ENCODE data around the gene ART4. TPM values are rescaled to one million over a fixed set of nuclear protein-coding genes. Genes with fewer than 3 reads are reported as not detected.

ART4 gene
- total and polyA plus RNA-seq, 2 donors (not counting 3 experiments of a cell fraction or from before 2014, with no cell fraction given) = 12.5 to 54.7 TPM

- FAIRE-seq (no peak), DNase-seq (ENCODE audit: low read depth, low spot score) (no peak)
- H3K27ac ChIP-seq (ENCODE audit: insufficient read depth, low read depth, low read length) = no peak overlapping the region
- peaks cover 11 to 35% of the 10 kb centered on the region in 2 experiments for H3K36me3 ChIP-seq (ENCODE audit: control insufficient read depth in 2 of 2, extremely low read depth in 1 of 2, insufficient read depth in 2 of 2, low read length in 2 of 2)
- H3K27me3 ChIP-seq (ENCODE audit: control insufficient read depth in 2 of 2, insufficient read depth in 2 of 2, low read length in 2 of 2) = no peaks in the 10 kb centered on the region
- H2AFZ ChIP-seq (ENCODE audit: low read depth, low read length) = no peak overlapping the region
- H3K9ac ChIP-seq (replicated peaks; ENCODE audit: extremely low read depth, insufficient read depth, low read length) = no peak overlapping the region
- no TSS peak for BruUV-seq (replicated peaks)
- no peak for TF ChIP-seq POLR2AphosphoS5 (IDR thresholded peaks at IDR 0.05; ENCODE audit: insufficient read depth, low read depth, low read length)
- no peak for TF ChIP-seq JUN (IDR thresholded peaks at IDR 0.05; ENCODE audit: borderline replicate concordance, insufficient read depth, insufficient read length, low read depth)
- no peak for TF ChIP-seq FOS (IDR thresholded peaks at IDR 0.05; ENCODE audit: borderline replicate concordance, insufficient read depth, low read length)
- TF ChIP-seq POLR2A (IDR thresholded peaks at IDR 0.05; ENCODE audit: low read depth, low read length) = no peak
- TF ChIP-seq, protein P1, sequence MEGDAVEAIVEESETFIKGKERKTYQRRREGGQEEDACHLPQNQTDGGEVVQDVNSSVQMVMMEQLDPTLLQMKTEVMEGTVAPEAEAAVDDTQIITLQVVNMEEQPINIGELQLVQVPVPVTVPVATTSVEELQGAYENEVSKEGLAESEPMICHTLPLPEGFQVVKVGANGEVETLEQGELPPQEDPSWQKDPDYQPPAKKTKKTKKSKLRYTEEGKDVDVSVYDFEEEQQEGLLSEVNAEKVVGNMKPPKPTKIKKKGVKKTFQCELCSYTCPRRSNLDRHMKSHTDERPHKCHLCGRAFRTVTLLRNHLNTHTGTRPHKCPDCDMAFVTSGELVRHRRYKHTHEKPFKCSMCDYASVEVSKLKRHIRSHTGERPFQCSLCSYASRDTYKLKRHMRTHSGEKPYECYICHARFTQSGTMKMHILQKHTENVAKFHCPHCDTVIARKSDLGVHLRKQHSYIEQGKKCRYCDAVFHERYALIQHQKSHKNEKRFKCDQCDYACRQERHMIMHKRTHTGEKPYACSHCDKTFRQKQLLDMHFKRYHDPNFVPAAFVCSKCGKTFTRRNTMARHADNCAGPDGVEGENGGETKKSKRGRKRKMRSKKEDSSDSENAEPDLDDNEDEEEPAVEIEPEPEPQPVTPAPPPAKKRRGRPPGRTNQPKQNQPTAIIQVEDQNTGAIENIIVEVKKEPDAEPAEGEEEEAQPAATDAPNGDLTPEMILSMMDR (IDR thresholded peaks at IDR 0.05; ENCODE audit: extremely low read depth in 1 of 2, insufficient read depth in 1 of 2, low read depth in 1 of 2, low read length in 2 of 2) = no peak
- no peak for TF ChIP-seq GATA2 (IDR thresholded peaks at IDR 0.05; ENCODE audit: insufficient read depth, insufficient read length, low read depth, low read length)
- TF ChIP-seq, protein P2, sequence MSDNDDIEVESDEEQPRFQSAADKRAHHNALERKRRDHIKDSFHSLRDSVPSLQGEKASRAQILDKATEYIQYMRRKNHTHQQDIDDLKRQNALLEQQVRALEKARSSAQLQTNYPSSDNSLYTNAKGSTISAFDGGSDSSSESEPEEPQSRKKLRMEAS (IDR thresholded peaks at IDR 0.05; ENCODE audit: insufficient read depth, insufficient read length) = no peak
- TF ChIP-seq MYC (IDR thresholded peaks at IDR 0.05; ENCODE audit: low read depth, low read length) = no peak
- ChIA-PET CTCF (interaction anchor here (1.2 to 2.2 kb wide), 2 partner anchors 11 to 211 kb away, joined by 4 to 11 read pairs; a partner anchor contains a TSS), POLR2A (no interaction called here)
- no peaks in the 10 kb centered on the region for H4K20me1 ChIP-seq (replicated peaks; ENCODE audit: control insufficient read depth, extremely low read depth, insufficient read depth, low read length)
- no peak overlapping the region for H3K4me3 ChIP-seq (replicated peaks in 1 of 3; ENCODE audit: insufficient read depth in 1 of 3, low read depth in 1 of 3, low read length in 3 of 3)
- H3K79me2 ChIP-seq (ENCODE audit: control insufficient read depth, insufficient read depth, low read length) = no peaks in the 10 kb centered on the region
- no peaks in the 10 kb centered on the region for H3K9me1 ChIP-seq (replicated peaks; ENCODE audit: control insufficient read depth, extremely low read depth, insufficient read depth, low read length)
- H3K4me1 ChIP-seq (ENCODE audit: control insufficient read depth, extremely low read depth, insufficient read depth, low read length) = no peaks in the 10 kb centered on the region
- no peaks in the 10 kb centered on the region for H3K9me3 ChIP-seq (replicated peaks; ENCODE audit: control insufficient read depth, insufficient read depth, low read length)
- H3K4me2 ChIP-seq (ENCODE audit: insufficient read depth, low read length) = no peak overlapping the region
- intact Hi-C loops (cut with micrococcal nuclease) (no loop called here), dilution Hi-C loops (cut with MboI; ENCODE audit: extremely low pct_ligation_motif_present, low sequenced_read_pairs) (no loop called here)
Measured at GRCh38 chr12:14785568-14785967, 57.8 kb downstream of the ART4 start.
